Lung (tissue), 12 donors: ENCODE measurements around the gene CDKN1A. TPM values are rescaled to one million over a fixed set of nuclear protein-coding genes. Genes with fewer than 3 reads are reported as not detected.

Experiments used
- ATAC-seq: fragments of 200-7000 bp; cut with Tn5 transposase; one replicate; pipeline ENCODE4 v1.9.1; 2020; ENCODE audit warnings: moderate number of reproducible peaks; ENCODE audit not compliant: insufficient read depth, low FRiP score
- DNase-seq, 3 donors: peaks; one replicate each; pipeline ENCODE4 v3.0.0-alpha.2; 2013 to 2017
- H3K27ac ChIP-seq, 2 donors: one replicate each; pipeline ENCODE4 v1.5.1; 2013; ENCODE audit warnings: mild to moderate bottlenecking in 2 of 2, moderate library complexity in 2 of 2, control low read depth in 1 of 2, inconsistent platforms in 1 of 2, low read depth in 1 of 2, low read length in 1 of 2
- H3K27me3 ChIP-seq, 3 donors: one replicate each; pipeline ENCODE4 v1.5.1; 2013; ENCODE audit warnings: low read length in 2 of 3; ENCODE audit not compliant: control insufficient read depth in 3 of 3, insufficient read depth in 3 of 3
- H3K36me3 ChIP-seq, 4 donors: one replicate each; pipeline ENCODE4 v1.5.1; 2013; ENCODE audit warnings: low read length in 4 of 4, mild to moderate bottlenecking in 1 of 4, moderate library complexity in 1 of 4; ENCODE audit not compliant: control insufficient read depth in 4 of 4, insufficient read depth in 4 of 4
- H3K4me1 ChIP-seq, 5 donors: one replicate each; pipeline ENCODE4 v1.5.1; 2013; ENCODE audit warnings: low read length in 5 of 5, mild to moderate bottlenecking in 2 of 5, moderate library complexity in 1 of 5; ENCODE audit not compliant: control insufficient read depth in 5 of 5, insufficient read depth in 5 of 5
- H3K4me3 ChIP-seq: one replicate; pipeline ENCODE4 v1.5.1; 2013; ENCODE audit warnings: mild to moderate bottlenecking, control low read depth, moderate library complexity
- H3K9ac ChIP-seq, 2 donors: one replicate each; pipeline ENCODE4 v1.5.1; 2013; ENCODE audit warnings: low read length in 2 of 2, control low read depth in 1 of 2; ENCODE audit not compliant: insufficient read depth in 1 of 2
- H3K9me3 ChIP-seq, 4 donors: one replicate each; pipeline ENCODE4 v1.5.1; 2013; ENCODE audit warnings: low read length in 3 of 4, mild to moderate bottlenecking in 1 of 4, moderate library complexity in 1 of 4; ENCODE audit not compliant: control insufficient read depth in 4 of 4, insufficient read depth in 3 of 4
- WGBS, 2 donors: extraction: QIAGEN DNeasy Blood & Tissue Kit; methylation state at CpG; one replicate each; pipeline ENCODE4 v1.1.7; 2013; 5-methylcytosine and 5-hydroxymethylcytosine counted together
- polyA plus RNA-seq, 2 donors: library from polyadenylated mRNA; stranded (reverse); fragments of 200-250 nt; gene quantifications; one replicate each; pipeline ENCODE4 v1.2.1, GENCODE V29; 2013
- total RNA-seq, 2 donors: library from RNA; depleted of rRNA in 1 of 2; stranded (reverse); fragments of >200 nt in 1 of 2; gene quantifications; one replicate each; pipeline ENCODE4 v1.2.1, GENCODE V29; 2014 to 2021
- TF ChIP-seq, protein P1 (sequence below): IDR thresholded peaks from 2 replicates; pipeline ENCODE4 v1.5.1; 2012; ENCODE audit warnings: mild to moderate bottlenecking; ENCODE audit errors: control extremely low read depth, extremely low read depth
- donor health status: control.
- donor health status: control.
- donor health status: Bipolar disorder and iron deficiency.
- donor health status: healthy.
- donor health status: DM: yes; HTN: yes; CAD: no.

CDKN1A gene
- total and polyA plus RNA-seq, 4 donors, result 35.3 to 183 (median 66.2) TPM

DNA sequence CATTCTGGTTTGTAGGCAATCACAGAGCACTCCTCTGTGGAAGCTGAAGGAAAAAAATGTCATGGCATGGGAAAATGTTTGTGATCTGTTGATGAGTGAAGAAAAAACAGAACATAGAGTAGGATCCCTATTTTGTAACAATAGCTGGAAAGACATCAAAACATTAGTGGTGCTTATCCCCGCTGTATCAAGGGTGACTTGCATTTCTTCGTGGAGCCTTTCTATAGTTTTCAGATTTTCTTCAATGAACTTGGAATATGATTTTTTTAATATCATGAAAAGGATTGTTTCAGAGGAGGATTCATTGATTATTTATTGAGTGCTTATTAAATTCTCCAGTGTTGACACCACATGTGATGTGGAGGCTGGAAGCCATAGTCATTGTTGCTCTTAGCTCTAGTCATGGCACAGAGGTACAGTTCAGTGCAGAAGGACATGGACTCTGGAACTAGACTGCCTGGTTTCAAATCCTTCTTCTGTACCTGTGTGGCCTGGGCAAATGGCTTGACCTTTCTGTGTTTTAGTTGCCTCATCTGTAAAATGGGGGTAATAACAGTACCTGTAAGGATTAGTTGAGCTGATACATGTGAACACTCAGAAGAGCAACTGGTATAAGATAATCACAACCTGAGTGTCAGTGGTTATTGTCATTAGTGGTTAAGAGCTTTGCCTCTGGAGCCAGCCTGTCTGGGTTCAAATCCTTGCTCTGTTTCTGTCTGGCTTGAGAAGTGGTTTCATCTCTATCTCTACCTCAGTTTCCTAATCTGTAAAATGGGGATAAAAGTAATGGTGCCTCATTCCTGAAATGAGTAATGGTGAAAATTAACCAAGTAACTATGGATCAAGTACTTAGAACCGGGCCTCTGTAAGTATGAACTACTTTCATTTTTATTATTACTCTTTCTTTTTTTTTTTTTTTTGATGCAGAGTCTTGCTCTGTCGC, 14.7 kb upstream of the CDKN1A start:
- no peak for ATAC-seq
- Histone ChIP-seq H3K27me3 (peaks cover 0 to 10% (median 7%) of the 10 kb centered on the region in 3 donors), H3K4me3 (no peak overlapping the region), H3K4me1 (peaks cover 2 to 14% (median 5%) of the 10 kb centered on the region in 5 donors), H3K9ac (no peak overlapping the region), H3K27ac (no peak overlapping the region), H3K36me3 (no peaks in the 10 kb centered on the region), H3K9me3 (no peaks in the 10 kb centered on the region)
- 59 to 70% methylated on average over 4 of the region's 4 CpGs for WGBS, 2 donors
- DNase-seq, result no peak
- TF ChIP-seq, protein P1, sequence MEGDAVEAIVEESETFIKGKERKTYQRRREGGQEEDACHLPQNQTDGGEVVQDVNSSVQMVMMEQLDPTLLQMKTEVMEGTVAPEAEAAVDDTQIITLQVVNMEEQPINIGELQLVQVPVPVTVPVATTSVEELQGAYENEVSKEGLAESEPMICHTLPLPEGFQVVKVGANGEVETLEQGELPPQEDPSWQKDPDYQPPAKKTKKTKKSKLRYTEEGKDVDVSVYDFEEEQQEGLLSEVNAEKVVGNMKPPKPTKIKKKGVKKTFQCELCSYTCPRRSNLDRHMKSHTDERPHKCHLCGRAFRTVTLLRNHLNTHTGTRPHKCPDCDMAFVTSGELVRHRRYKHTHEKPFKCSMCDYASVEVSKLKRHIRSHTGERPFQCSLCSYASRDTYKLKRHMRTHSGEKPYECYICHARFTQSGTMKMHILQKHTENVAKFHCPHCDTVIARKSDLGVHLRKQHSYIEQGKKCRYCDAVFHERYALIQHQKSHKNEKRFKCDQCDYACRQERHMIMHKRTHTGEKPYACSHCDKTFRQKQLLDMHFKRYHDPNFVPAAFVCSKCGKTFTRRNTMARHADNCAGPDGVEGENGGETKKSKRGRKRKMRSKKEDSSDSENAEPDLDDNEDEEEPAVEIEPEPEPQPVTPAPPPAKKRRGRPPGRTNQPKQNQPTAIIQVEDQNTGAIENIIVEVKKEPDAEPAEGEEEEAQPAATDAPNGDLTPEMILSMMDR, result no peak

DNA sequence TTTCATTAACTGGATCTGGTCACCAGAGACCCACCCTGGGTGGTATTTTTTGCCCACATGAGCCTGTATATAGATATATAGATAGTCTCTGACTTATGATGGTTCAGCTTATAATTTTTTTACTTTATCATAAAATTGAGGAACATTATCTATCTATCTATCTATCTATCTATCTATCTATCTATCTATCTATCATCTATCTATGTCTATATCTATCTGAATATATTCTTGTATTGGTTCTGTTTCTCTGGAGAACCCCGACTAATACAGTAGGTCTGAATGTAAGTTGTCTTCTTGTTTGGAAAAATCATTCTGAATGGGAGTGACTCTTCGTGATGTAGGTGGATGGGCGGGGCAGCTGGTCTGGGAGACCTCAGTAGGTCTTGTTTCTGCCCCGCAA, 13.3 kb upstream of the CDKN1A start:
- no peak for DNase-seq
- 94 to 97% methylated on average over 4 of the region's 4 CpGs for WGBS, 2 donors
- H3K27ac ChIP-seq, result no peak overlapping the region
- peaks cover 2 to 14% (median 5%) of the 10 kb centered on the region in 5 donors for H3K4me1 ChIP-seq
- TF ChIP-seq, protein P1, result no peak
- no peaks in the 10 kb centered on the region for H3K9me3 ChIP-seq
- no peak for ATAC-seq
- H3K36me3 ChIP-seq, result no peaks in the 10 kb centered on the region
- H3K4me3 ChIP-seq, result no peak overlapping the region
- H3K9ac ChIP-seq, result no peak overlapping the region
- H3K27me3 ChIP-seq, result peaks cover 0 to 10% (median 7%) of the 10 kb centered on the region in 3 donors

DNA sequence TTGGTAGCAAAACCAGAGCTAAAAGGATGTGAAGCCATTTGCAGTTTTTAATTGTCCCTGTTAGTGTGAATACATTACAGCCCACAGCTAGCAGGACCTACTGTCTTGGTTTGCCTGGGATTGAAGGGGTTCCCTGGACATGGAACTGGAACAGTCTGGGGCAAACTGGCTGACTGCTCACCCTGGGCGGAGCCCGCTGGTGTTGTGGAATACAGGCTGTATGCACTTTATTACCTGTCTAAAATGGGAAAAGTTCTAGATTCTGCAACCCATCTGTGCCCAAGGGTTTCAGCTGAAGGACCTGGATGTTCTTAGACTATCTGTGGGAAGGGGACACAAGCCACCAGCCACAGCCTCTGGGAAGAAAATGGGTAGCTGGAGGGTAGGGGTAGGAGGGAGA, 12.2 kb upstream of the CDKN1A start:
- H3K27me3 ChIP-seq, result peaks cover 0 to 5% (median 4%) of the 10 kb centered on the region in 3 donors
- H3K4me1 ChIP-seq, result peaks cover 0 to 7% (median 2%) of the 10 kb centered on the region in 5 donors
- DNase-seq (no peak), ATAC-seq (no peak)
- WGBS, 2 donors, result 97 to 100% methylated on average over 2 of the region's 2 CpGs
- peaks cover 0 to 2% (median 0%) of the 10 kb centered on the region in 4 donors for H3K9me3 ChIP-seq
- TF ChIP-seq, protein P1, result no peak
- no peak overlapping the region for H3K4me3 ChIP-seq
- no peak overlapping the region for H3K27ac ChIP-seq
- no peak overlapping the region for H3K9ac ChIP-seq
- no peaks in the 10 kb centered on the region for H3K36me3 ChIP-seq
